Sigmoid colon (tissue), 7 donors: ENCODE results near the gene LILRA2. TPM values are rescaled to one million over a fixed set of nuclear protein-coding genes. Genes with fewer than 3 reads are reported as not detected.

Experiments used
- DNase-seq: peaks from one replicate; pipeline ENCODE4 v3.0.0-alpha.2; 2019
- H3K27ac ChIP-seq, 4 donors: fragments of 200-600 bp; sonication (generic); one replicate each; pipeline ENCODE4 v1.5.1; 2016 to 2019; ENCODE audit warnings: mild to moderate bottlenecking in 1 of 4
- H3K27me3 ChIP-seq, 3 donors: fragments of 200-600 bp; sonication (generic); one replicate each; pipeline ENCODE4 v1.5.1; 2019; ENCODE audit warnings: mild to moderate bottlenecking in 1 of 3
- H3K36me3 ChIP-seq, 4 donors: fragments of 200-600 bp; sonication (generic); one replicate each; pipeline ENCODE4 v1.5.1; 2016 to 2019
- H3K4me1 ChIP-seq, 4 donors: fragments of 200-600 bp; sonication (generic); one replicate each; pipeline ENCODE4 v1.5.1; 2017 to 2019
- H3K4me3 ChIP-seq, 4 donors: fragments of 200-600 bp; sonication (generic); one replicate each; pipeline ENCODE4 v1.5.1; 2017 to 2019; ENCODE audit warnings: mild to moderate bottlenecking in 2 of 4, moderate library complexity in 1 of 4
- H3K9me3 ChIP-seq, 4 donors: fragments of 200-600 bp in 3 of 4; sonication (generic) in 3 of 4; one replicate each; pipeline versions ENCODE4 v1.5.1 to v1.6.1; 2013 to 2019
- CTCF ChIP-seq, 4 experiments: fragments of 450-650 bp in 3 of 4; fragments of 200-600 bp in 1 of 4; IDR thresholded peaks; one replicate each; pipeline ENCODE4 v1.5.1; 2016 to 2019; ENCODE audit warnings: antibody characterized with exemption in 4 of 4, mild to moderate bottlenecking in 3 of 4, moderate library complexity in 2 of 4
- EP300 ChIP-seq, 4 donors: sonication (generic); formaldehyde crosslinking; IDR thresholded peaks; one replicate each; pipeline ENCODE4 v1.6.1; 2017; ENCODE audit warnings: antibody characterized with exemption in 4 of 4
- POLR2A ChIP-seq, 2 donors: fragments of 450-650 bp; IDR thresholded peaks; one replicate each; pipeline ENCODE4 v1.6.1; 2016; ENCODE audit warnings: antibody characterized with exemption in 2 of 2, mild to moderate bottlenecking in 2 of 2, moderate library complexity in 2 of 2
- POLR2AphosphoS5 ChIP-seq, 4 donors: sonication (generic); formaldehyde crosslinking; IDR thresholded peaks; one replicate each; pipeline ENCODE4 v1.6.1; 2017; ENCODE audit warnings: antibody characterized with exemption in 4 of 4
- WGBS, 2 donors: extraction: QIAGEN DNeasy Blood & Tissue Kit; methylation state at CpG; one replicate each; pipeline ENCODE4 v1.1.7; 2013; 5-methylcytosine and 5-hydroxymethylcytosine counted together
- intact Hi-C: fragments of 100-400 bp; cut with DNase I; formaldehyde crosslinking; loops from one replicate; pipeline ENCODE4 v1.15.1; 2023
- polyA plus RNA-seq, 3 donors: library from polyadenylated mRNA; stranded (reverse); fragments of 200-250 nt; gene quantifications; one replicate each; pipeline ENCODE4 v1.2.3, GENCODE V29; 2013
- total RNA-seq, 4 donors: library from RNA; depleted of rRNA; stranded (reverse); fragments of >200 nt; gene quantifications; one replicate each; pipeline ENCODE4 v1.1.0, GENCODE V29; 2016
- donor health status: healthy with polysubstance abuse.
- donor health status: Bipolar disorder and iron deficiency.
- donor health status: healthy.

LILRA2 gene
- total RNA-seq (1 to 10 TPM in 3 of 4 donors, not detected in 1; 3.1 to 3.4 (median 3.2) TPM), polyA plus RNA-seq (1 to 10 TPM in 2 of 3 donors, under 1 TPM in 1; 0.66 to 3.2 (median 2.4) TPM)

GRCh38 chr19:54573330-54573872, at the start of gene LILRA2:
TSS of gene LILRA2 (plus strand) at chr19:54573790. CDS start at chr19:54573879, 89 bp downstream.
- TF ChIP-seq EP300 (IDR thresholded peaks at IDR 0.05) (no peak), POLR2A (IDR thresholded peaks at IDR 0.05) (no peak), CTCF (IDR thresholded peaks at IDR 0.05) (no peak), POLR2AphosphoS5 (IDR thresholded peaks at IDR 0.05) (no peak)
- H3K36me3 ChIP-seq, result no peaks in the 10 kb centered on the region
- H3K4me1 ChIP-seq, result no peaks in the 10 kb centered on the region
- H3K27ac ChIP-seq, result peak within 1 kb of the TSS in 1 of 4 donors; percentile 28
- 39 to 59% methylated on average over 10 of the region's 10 CpGs for WGBS, 2 donors
- peaks cover 0 to 3% (median 0%) of the 10 kb centered on the region in 3 donors for H3K27me3 ChIP-seq
- intact Hi-C loops, result no loop called here
- H3K9me3 ChIP-seq, result no peaks in the 10 kb centered on the region
- no peak for DNase-seq
- H3K4me3 ChIP-seq, result peak within 1 kb of the TSS in 1 of 4 donors; percentile 12

GRCh38 chr19:54525636-54526035, 48.0 kb upstream of the LILRA2 start:
- no peak for DNase-seq
- no peak for TF ChIP-seq EP300 (IDR thresholded peaks at IDR 0.05)
- TF ChIP-seq POLR2AphosphoS5 (IDR thresholded peaks at IDR 0.05), result no peak
- no peak for TF ChIP-seq CTCF (IDR thresholded peaks at IDR 0.05)
- TF ChIP-seq POLR2A (IDR thresholded peaks at IDR 0.05), result no peak
- Histone ChIP-seq H3K27me3 (peaks cover 0 to 3% (median 3%) of the 10 kb centered on the region in 3 donors), H3K36me3 (no peaks in the 10 kb centered on the region), H3K27ac (no peak overlapping the region), H3K4me1 (no peaks in the 10 kb centered on the region), H3K9me3 (no peaks in the 10 kb centered on the region), H3K4me3 (no peak overlapping the region)
- WGBS, 2 donors, result 76 to 85% methylated on average over 5 of the region's 5 CpGs
- intact Hi-C loops, result no loop called here

GRCh38 chr19:54526972-54527371, 46.6 kb upstream of the LILRA2 start:
- DNase-seq, result no peak
- Histone ChIP-seq H3K9me3 (no peaks in the 10 kb centered on the region), H3K36me3 (no peaks in the 10 kb centered on the region), H3K4me3 (no peak overlapping the region), H3K27me3 (peaks cover 0 to 7% (median 0%) of the 10 kb centered on the region in 3 donors), H3K4me1 (no peaks in the 10 kb centered on the region), H3K27ac (no peak overlapping the region)
- 93 to 94% methylated on average over 26 of the region's 26 CpGs for WGBS, 2 donors
- TF ChIP-seq POLR2AphosphoS5 (IDR thresholded peaks at IDR 0.05) (no peak), CTCF (IDR thresholded peaks at IDR 0.05) (no peak), EP300 (IDR thresholded peaks at IDR 0.05) (no peak), POLR2A (IDR thresholded peaks at IDR 0.05) (no peak)
- intact Hi-C loops, result no loop called here

- peaks cover 0 to 26% (median 0%) of the 10 kb centered on the region in 3 donors for H3K27me3 ChIP-seq
Measured at GRCh38 chr19:54530866-54531265, 42.7 kb upstream of the LILRA2 start.

More at GRCh38 chr19:54530866-54531265, 42.7 kb upstream of the LILRA2 start:
- intact Hi-C loops, result no loop called here
- Histone ChIP-seq H3K4me1 (no peaks in the 10 kb centered on the region), H3K36me3 (no peaks in the 10 kb centered on the region), H3K9me3 (no peaks in the 10 kb centered on the region), H3K4me3 (no peak overlapping the region), H3K27ac (no peak overlapping the region)
- no peak for DNase-seq
- TF ChIP-seq POLR2A (IDR thresholded peaks at IDR 0.05) (no peak), EP300 (IDR thresholded peaks at IDR 0.05) (no peak), CTCF (IDR thresholded peaks at IDR 0.05) (no peak), POLR2AphosphoS5 (IDR thresholded peaks at IDR 0.05) (no peak)
- WGBS, 2 donors, result 46 to 71% methylated on average over 5 of the region's 5 CpGs
